ENCODE data around the gene LAMTOR2. TPM values are rescaled to one million over a fixed set of nuclear protein-coding genes. Genes with fewer than 3 reads are reported as not detected.
A peak's percentile ranks its signal among the peaks of the same experiment; 100 is the strongest.

LAMTOR2 gene
- total and polyA plus RNA-seq, 2 of the 8 experiments (the other 6 are each of a cell fraction or from before 2014, with no cell fraction given) = 54.7 to 122 TPM

DNA sequence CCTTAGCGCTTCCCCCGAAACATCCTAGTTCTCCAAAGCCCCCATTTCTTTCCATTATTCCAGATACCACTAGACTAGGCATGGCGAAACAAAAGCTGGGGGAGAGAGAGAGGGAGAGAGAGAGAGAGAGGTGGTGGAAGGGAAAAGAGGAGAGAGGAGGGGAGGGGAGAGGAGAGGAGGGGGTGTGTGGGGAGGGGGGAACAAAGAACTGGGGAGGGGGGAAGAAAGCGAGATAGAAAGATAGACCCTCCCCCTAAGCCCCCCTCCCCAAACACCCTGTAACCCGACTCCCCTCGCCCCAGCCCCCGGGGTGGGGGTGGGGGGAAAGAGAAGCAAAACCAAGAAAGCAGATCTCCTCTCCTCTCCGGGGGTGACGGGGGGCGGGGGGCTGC lies 27.3 kb downstream of the LAMTOR2 start (continued):
- TF ChIP-seq CTBP2 (IDR thresholded peaks at IDR 0.05; ENCODE audit: borderline replicate concordance, insufficient read depth, insufficient read length, low read length) = no peak
- TF ChIP-seq CHD1 (IDR thresholded peaks at IDR 0.05; ENCODE audit: low read depth, low read length) = no peak
- TF ChIP-seq JUN (IDR thresholded peaks at IDR 0.05; ENCODE audit: low read depth, low read length) = no peak
- TF ChIP-seq CBX5 (IDR thresholded peaks at IDR 0.05; ENCODE audit: low read depth, low read length) = no peak
- TF ChIP-seq CREB1 (IDR thresholded peaks at IDR 0.05) = no peak
- no peak for TF ChIP-seq KDM1A (IDR thresholded peaks at IDR 0.05; ENCODE audit: borderline replicate concordance, low read length)
- no peak for TF ChIP-seq EGR1 (IDR thresholded peaks at IDR 0.05; ENCODE audit: borderline replicate concordance, low read depth, low read length)
- TF ChIP-seq USF2 (IDR thresholded peaks at IDR 0.05; ENCODE audit: low read length) = no peak
- no peak for TF ChIP-seq BCL11A (IDR thresholded peaks at IDR 0.05; ENCODE audit: low read depth in 2 of 2, low read length in 2 of 2)
- no peak for TF ChIP-seq TCF12 (IDR thresholded peaks at IDR 0.05; ENCODE audit: low read depth, low read length)
- TF ChIP-seq YY1 (IDR thresholded peaks at IDR 0.05; ENCODE audit: low read depth, low read length) = no peak
- no peak for TF ChIP-seq CTCF (IDR thresholded peaks at IDR 0.05; ENCODE audit: control extremely low read depth in 1 of 3, insufficient read depth in 1 of 3, low read depth in 1 of 3, low read length in 3 of 3)
- TF ChIP-seq POLR2A (IDR thresholded peaks at IDR 0.05; ENCODE audit: control extremely low read depth in 1 of 2, low read depth in 2 of 2, low read length in 2 of 2) = 0 out of 3 replicates have a peak, but pooled peaks of 1 of the 2 experiments have one; percentile 2
- TF ChIP-seq CHD2 (IDR thresholded peaks at IDR 0.05; ENCODE audit: low read length) = no peak
